T-helper 1 cell treated with Interleukin-12 subunit alpha and Interleukin-12 subunit beta and Interleukin-4 antibody, amounts not matched to agents 30 μg/mL and 1 μg/mL, for 36 hours (primary cell): ENCODE measurements around the gene BACH2.
"Not testable (repeated sequence)": the region's sequence is repeated elsewhere in the genome, so short reads cannot be mapped to it uniquely, and the experiment has no call there.

Experiments used
- H3K27ac Mint-ChIP-seq: one replicate; pipeline ENCODE4 v1.8.0; 2021; ENCODE audit warnings: mild to moderate bottlenecking, mixed read lengths
- H3K27me3 Mint-ChIP-seq: one replicate; pipeline ENCODE4 v1.8.0; 2021; ENCODE audit warnings: low read depth, mixed read lengths
- H3K36me3 Mint-ChIP-seq: one replicate; pipeline ENCODE4 v1.8.0; 2021; ENCODE audit warnings: low read depth, mixed read lengths
- H3K4me1 Mint-ChIP-seq: one replicate; pipeline ENCODE4 v1.8.0; 2021; ENCODE audit warnings: low read depth, mixed read lengths
- H3K4me3 Mint-ChIP-seq: one replicate; pipeline ENCODE4 v1.8.0; 2021; ENCODE audit warnings: mild to moderate bottlenecking, moderate library complexity, mixed read lengths
- H3K9me3 Mint-ChIP-seq: one replicate; pipeline ENCODE4 v1.8.0; 2021; ENCODE audit warnings: mixed read lengths

Gene BACH2

DNA sequence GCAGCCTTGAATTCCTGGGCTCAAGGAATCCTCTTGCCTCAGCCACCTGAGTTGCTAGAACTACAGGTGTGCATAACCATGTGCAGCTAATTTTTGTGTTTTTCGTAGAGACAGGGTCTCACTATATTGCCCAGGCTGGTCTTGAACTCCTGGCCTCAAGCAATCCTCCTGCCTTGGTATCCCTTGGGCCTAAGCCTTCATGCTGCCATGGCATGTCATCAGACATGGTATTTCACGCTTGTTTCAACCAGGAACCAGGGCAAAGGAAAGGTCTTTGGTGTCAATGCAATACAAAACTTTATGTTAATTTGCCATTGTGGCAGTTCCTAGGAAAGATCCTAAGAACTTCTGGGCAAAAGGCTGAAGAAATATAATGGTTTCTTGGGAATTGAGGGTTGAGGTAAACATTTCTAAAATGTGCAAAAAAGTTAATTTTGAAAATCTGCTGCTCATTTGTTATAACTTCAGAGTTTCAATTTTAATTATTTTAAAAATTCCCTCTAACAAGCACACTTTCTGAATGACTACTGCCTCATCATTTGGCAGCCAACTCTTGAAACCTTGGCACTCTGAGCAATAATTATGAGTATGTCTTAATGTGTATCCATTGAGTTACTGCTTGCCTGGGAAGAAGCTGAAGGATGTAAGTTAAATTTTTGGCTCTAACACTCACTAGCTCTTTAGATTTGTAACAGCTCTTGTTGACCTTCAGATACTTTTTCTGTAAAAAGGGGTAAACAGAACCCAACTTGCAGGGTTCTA is 248.3 kb downstream of the BACH2 start:
- peaks cover 9% of the 10 kb centered on the region for H3K36me3 Mint-ChIP-seq
- H3K27ac Mint-ChIP-seq = no peak overlapping the region
- H3K4me3 Mint-ChIP-seq = no peak overlapping the region
- H3K9me3 Mint-ChIP-seq = peaks cover 11% of the 10 kb centered on the region
- H3K4me1 Mint-ChIP-seq = peaks cover 15% of the 10 kb centered on the region
- no peaks in the 10 kb centered on the region for H3K27me3 Mint-ChIP-seq

DNA sequence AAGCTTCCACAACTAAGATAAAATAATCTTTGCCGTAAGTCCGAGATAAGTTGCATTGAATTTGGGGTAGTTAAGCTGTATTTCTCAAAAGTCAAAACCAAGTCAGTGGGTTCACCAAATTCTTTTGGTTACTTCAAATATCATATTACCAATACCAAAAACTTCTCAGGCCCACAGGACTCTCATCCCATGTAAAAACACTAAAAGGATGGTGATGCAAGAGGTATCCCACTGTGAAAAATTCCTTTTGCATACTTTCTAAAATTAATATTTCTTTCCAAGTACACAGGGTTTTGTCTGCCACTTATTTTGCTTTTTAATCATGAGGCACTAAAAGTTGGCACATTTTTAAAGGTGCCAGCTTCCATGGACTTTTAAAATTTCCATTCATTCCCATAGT is 251.1 kb downstream of the BACH2 start:
- H3K36me3 Mint-ChIP-seq = peaks cover 5% of the 10 kb centered on the region
- H3K27me3 Mint-ChIP-seq = no peaks in the 10 kb centered on the region
- no peak overlapping the region for H3K27ac Mint-ChIP-seq
- H3K4me3 Mint-ChIP-seq = no peak overlapping the region
- no peaks in the 10 kb centered on the region for H3K9me3 Mint-ChIP-seq
- H3K4me1 Mint-ChIP-seq = peaks cover 13% of the 10 kb centered on the region

GRCh38 chr6:90044833-90045381 is 251.7 kb downstream of the BACH2 start:
- Mint-ChIP-seq H3K4me3 (no peak overlapping the region), H3K36me3 (peaks cover 5% of the 10 kb centered on the region), H3K4me1 (peaks cover 13% of the 10 kb centered on the region), H3K9me3 (no peaks in the 10 kb centered on the region), H3K27me3 (no peaks in the 10 kb centered on the region), H3K27ac (no peak overlapping the region)

DNA sequence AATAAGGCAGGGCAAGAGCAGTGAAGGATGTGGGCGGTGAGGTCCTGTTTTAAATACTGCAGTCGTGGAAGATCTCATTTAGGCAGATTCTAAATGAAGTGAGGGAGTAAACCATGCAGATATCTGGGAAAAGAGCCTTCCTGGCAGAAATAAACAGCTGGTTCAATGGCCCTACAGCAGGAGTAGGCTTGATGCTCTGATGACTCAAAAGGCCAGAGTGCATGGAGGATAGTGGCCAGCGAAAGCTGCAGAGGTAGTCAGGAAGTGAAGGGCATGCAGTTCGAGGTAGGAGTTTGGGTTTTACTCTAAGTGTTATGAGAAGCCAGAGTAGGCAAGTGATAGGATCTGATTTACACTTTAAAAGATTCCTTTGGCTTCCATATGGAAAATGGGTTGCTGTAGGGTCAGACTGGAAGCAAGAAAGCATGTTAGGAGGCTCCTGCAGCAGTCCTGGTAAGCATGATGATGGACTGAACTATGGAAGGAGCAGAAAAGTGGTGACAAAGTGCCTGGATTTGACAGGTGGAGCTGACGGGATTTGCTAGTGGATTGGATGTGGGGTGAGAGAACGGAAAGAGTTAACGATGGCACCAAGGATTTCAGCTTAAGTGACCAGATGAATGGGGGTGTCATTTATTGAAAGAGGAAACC is 252.3 kb downstream of the BACH2 start:
- H3K27me3 Mint-ChIP-seq = no peaks in the 10 kb centered on the region
- H3K36me3 Mint-ChIP-seq = peaks cover 5% of the 10 kb centered on the region
- H3K9me3 Mint-ChIP-seq = no peaks in the 10 kb centered on the region
- peaks cover 13% of the 10 kb centered on the region for H3K4me1 Mint-ChIP-seq
- H3K27ac Mint-ChIP-seq = no peak overlapping the region
- no peak overlapping the region for H3K4me3 Mint-ChIP-seq

GRCh38 chr6:90040931-90041330 is 255.7 kb downstream of the BACH2 start:
- Mint-ChIP-seq H3K4me1 (peaks cover 10% of the 10 kb centered on the region), H3K4me3 (no peak overlapping the region), H3K27ac (no peak overlapping the region), H3K27me3 (no peaks in the 10 kb centered on the region), H3K36me3 (peaks cover 11% of the 10 kb centered on the region), H3K9me3 (peaks cover 6% of the 10 kb centered on the region)

DNA sequence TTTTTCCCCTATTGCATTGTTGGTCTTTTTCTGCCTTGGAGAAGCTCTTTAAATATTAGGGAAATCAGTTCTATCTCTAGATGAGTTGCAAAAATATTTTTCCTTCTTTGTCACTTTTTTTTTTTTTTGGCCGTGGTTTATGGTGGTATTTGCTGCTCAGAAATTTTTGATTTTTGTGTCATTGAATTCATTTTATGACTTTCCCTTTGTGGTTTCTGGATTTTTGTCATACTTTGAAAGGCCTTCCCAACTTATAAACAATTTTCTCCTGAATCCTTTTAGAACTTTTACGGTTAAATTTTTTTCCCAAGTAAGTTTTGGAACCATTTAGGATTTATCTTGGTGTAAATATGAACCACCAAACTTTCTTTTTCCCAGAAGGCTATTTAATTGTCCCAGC is 256.7 kb downstream of the BACH2 start:
- peaks cover 17% of the 10 kb centered on the region for H3K4me1 Mint-ChIP-seq
- H3K9me3 Mint-ChIP-seq = peaks cover 6% of the 10 kb centered on the region
- peaks cover 10% of the 10 kb centered on the region for H3K36me3 Mint-ChIP-seq
- H3K4me3 Mint-ChIP-seq = no peak overlapping the region
- H3K27ac Mint-ChIP-seq = no peak overlapping the region
- no peaks in the 10 kb centered on the region for H3K27me3 Mint-ChIP-seq

DNA sequence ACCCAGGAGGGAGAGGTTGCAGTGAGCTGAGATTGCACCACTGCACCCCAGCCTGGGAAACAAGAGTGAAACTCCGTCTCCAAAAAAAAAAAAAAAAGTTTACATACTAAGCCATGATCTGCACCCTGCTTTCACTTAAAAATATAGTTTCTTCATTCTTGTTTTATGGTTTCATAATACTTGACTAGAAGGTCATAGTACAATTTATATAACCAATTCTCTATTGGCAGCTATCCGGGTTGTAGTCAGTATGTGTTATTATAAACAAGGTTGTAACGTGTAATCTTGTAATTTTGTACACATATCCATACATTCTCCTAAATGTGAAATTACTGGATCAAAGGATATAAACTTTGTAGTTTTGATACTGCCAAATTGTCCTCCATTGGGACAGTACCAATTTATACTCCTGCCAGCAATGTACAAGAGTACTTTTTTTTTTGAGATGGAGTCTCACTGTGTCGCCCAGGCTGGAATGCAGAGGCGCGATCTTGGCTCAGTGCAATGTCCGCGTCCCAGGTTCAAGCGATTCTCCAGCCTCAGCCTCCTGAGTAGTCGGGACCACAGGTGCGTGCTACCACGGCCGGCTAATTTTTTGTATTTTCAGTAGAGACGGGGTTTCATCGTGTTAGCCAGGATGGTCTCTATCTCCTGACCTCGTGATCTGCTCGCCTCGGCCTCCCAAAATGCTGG is 257.5 kb downstream of the BACH2 start:
- Mint-ChIP-seq H3K27me3 (no peaks in the 10 kb centered on the region), H3K36me3 (peaks cover 10% of the 10 kb centered on the region), H3K9me3 (peaks cover 6% of the 10 kb centered on the region), H3K4me3 (no peak overlapping the region), H3K4me1 (peaks cover 20% of the 10 kb centered on the region), H3K27ac (no peak overlapping the region)

GRCh38 chr6:90036963-90037362 is 259.7 kb downstream of the BACH2 start:
- no peak overlapping the region for H3K27ac Mint-ChIP-seq
- no peak overlapping the region for H3K4me3 Mint-ChIP-seq
- no peaks in the 10 kb centered on the region for H3K27me3 Mint-ChIP-seq
- H3K36me3 Mint-ChIP-seq = peaks cover 15% of the 10 kb centered on the region
- H3K4me1 Mint-ChIP-seq = peaks cover 25% of the 10 kb centered on the region
- peaks cover 6% of the 10 kb centered on the region for H3K9me3 Mint-ChIP-seq

GRCh38 chr6:90035047-90035723 is 261.5 kb downstream of the BACH2 start:
- H3K36me3 Mint-ChIP-seq = peaks cover 16% of the 10 kb centered on the region
- H3K4me3 Mint-ChIP-seq = no peak overlapping the region
- no peak overlapping the region for H3K27ac Mint-ChIP-seq
- H3K27me3 Mint-ChIP-seq = no peaks in the 10 kb centered on the region
- H3K4me1 Mint-ChIP-seq = peaks cover 26% of the 10 kb centered on the region
- peaks cover 6% of the 10 kb centered on the region for H3K9me3 Mint-ChIP-seq

DNA sequence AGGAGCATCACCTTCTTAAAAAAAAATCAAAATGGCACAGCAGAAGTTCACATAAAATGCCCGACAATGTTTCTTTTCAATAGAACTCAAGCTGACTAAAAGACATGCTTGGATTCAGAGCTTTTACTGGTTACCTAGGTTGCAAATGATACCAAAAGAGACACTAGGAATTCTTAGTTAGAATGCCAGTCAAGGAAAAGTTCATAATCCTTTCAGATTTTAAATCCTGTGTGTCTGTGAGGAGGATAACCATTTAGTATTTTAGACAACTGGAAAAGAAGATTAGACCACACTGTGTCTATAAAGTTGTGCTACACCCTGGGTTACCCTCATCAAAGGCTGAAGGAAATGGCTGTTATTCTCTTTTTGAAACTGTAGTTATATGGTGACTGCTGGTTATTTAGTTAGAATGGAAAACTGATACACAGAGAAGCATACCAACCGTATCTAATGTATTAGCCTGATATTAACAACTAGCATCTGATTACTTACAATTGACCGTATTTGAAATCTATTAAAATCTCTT is 262.8 kb downstream of the BACH2 start:
- no peaks in the 10 kb centered on the region for H3K27me3 Mint-ChIP-seq
- peaks cover 16% of the 10 kb centered on the region for H3K36me3 Mint-ChIP-seq
- H3K27ac Mint-ChIP-seq = no peak overlapping the region
- peaks cover 6% of the 10 kb centered on the region for H3K9me3 Mint-ChIP-seq
- peaks cover 38% of the 10 kb centered on the region for H3K4me1 Mint-ChIP-seq
- no peak overlapping the region for H3K4me3 Mint-ChIP-seq

DNA sequence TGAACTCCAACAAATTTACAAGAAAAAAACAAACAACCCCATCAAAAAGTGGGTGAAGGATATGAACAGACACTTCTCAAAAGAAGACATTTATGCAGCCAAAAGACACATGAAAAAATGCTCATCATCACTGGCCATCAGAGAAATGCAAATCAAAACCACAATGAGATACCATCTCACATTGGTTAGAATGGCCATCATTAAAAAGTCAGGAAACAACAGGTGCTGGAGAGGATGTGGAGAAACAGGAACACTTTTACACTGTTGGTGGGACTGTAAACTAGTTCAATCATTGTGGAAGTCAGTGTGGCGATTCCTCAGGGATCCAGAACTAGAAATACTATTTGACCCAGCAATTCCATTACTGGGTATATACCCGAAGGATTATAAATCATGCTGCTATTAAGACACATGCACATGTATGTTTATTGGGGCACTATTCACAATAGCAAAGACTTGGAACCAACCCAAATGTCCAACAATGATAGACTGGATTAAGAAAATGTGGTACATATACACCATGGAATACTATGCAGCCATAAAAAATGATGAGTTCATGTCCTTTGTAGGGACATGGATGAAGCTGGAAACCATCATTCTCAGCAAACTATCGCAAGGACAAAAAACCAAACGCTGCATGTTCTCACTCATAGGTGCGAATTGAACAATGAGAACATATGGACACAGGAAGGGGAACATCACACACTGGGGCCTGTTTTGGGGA is 264.0 kb downstream of the BACH2 start:
- peaks cover 42% of the 10 kb centered on the region for H3K4me1 Mint-ChIP-seq
- not testable (repeated sequence) for H3K9me3 Mint-ChIP-seq, H3K27ac Mint-ChIP-seq, H3K4me3 Mint-ChIP-seq, H3K27me3 Mint-ChIP-seq
- H3K36me3 Mint-ChIP-seq = peaks cover 12% of the 10 kb centered on the region

DNA sequence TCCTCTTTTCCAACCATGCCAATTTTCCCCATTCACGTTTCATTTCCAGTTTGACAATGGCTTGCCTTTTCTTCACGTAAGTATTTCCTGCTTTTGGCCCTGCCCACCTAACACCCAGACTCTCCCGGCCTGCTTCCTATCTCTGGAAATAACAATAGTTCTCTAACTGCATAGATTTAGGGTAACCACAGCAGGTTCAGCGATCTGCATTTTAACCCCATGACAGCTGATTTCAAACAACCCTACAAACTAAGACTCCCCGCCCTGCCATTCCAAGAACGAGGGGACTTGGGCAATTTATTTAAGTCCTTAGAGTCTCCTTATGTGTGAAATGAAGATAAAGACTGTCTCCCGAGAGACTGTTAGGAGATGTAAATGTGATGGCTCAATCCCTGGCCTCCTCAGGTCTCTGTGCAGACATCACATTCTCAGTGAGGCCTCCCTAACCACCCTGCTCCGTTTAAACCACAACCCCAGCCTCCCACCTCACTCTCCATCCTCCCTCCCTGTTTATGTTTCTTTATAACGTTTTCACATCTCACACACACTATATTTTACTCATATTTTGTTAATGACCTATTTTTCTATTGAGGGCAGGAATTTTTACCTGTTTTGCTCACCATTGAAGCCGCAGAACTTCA is 267.5 kb downstream of the BACH2 start:
- H3K27ac Mint-ChIP-seq = peak overlapping the region; percentile 21
- no peak overlapping the region for H3K4me3 Mint-ChIP-seq
- H3K27me3 Mint-ChIP-seq = no peaks in the 10 kb centered on the region
- H3K9me3 Mint-ChIP-seq = no peaks in the 10 kb centered on the region
- peaks cover 31% of the 10 kb centered on the region for H3K4me1 Mint-ChIP-seq
- H3K36me3 Mint-ChIP-seq = peaks cover 15% of the 10 kb centered on the region

GRCh38 chr6:90028066-90028778 is 268.4 kb downstream of the BACH2 start:
- H3K4me3 Mint-ChIP-seq = no peak overlapping the region
- H3K9me3 Mint-ChIP-seq = no peaks in the 10 kb centered on the region
- H3K36me3 Mint-ChIP-seq = peaks cover 12% of the 10 kb centered on the region
- H3K27ac Mint-ChIP-seq = no peak overlapping the region
- no peaks in the 10 kb centered on the region for H3K27me3 Mint-ChIP-seq
- peaks cover 28% of the 10 kb centered on the region for H3K4me1 Mint-ChIP-seq
